Activated T-cell treated with anti-CD3 and anti-CD28 coated beads, Interleukin-2, amount 50 U/mL, for 48 hours (primary cell): Measurements from ENCODE around the gene PCLO.
"Not testable (repeated sequence)": the region's sequence is repeated elsewhere in the genome, so short reads cannot be mapped to it uniquely, and the experiment has no call there.

ENCODE experiments used
- DNase-seq, 2 experiments: peaks; one replicate each; pipeline ENCODE4 v3.0.0-alpha.2; 2020

The PCLO gene

DNA sequence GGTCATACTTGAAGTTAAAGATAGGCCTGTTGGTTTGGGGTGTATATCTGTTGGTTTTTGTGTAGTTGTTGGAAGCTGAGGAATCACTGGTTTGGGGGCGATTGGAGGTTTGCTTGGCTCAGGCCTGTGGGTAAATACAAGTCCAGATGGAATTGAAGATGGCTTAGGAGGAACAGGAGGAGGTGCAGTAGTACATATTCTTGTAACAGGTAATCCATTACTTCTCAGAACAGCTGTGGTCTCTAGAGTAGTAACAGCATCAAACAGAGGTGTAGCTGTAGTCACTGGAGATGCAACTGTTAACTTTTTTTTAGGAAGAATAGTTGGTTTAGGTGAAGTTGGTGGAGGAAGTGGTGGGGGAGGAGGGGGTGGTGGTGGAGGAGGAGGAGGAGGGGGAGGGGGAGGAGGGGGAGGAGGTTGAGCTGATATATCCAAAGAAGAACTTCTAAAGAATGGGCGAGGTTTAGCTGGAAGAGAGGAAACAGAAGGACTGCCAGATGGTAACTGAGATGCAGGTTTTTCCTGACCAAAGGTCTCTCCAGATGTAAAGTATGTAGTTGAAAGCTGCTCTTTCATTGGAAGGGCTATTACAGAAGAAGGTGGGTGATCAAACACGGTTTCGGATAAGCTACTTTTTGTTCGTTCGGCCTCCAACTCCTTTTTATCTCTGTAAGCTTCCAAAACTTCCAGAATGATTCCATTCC is 209.2 kb downstream of the PCLO start:
- DNase-seq, result no peak

DNA sequence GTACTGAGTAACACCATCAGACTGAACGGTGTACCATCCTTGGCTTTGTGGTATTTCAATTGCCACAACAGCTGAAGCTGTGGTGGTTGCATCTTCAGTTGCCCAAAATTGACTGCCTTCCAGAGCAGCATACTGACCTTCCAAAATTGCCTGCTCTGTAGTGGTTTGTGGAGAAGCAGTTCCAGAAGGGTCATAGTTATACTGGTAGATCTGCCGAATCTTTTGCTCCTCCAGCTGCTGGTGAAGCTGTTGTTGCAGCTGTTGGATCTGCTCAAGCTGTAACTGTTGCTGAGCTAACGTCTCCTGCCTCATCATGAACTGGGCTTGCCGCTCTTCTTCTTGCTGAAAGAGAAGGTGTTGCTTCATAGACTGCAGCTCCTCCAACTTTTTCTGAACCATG is 212.2 kb downstream of the PCLO start:
- no peak for DNase-seq

DNA sequence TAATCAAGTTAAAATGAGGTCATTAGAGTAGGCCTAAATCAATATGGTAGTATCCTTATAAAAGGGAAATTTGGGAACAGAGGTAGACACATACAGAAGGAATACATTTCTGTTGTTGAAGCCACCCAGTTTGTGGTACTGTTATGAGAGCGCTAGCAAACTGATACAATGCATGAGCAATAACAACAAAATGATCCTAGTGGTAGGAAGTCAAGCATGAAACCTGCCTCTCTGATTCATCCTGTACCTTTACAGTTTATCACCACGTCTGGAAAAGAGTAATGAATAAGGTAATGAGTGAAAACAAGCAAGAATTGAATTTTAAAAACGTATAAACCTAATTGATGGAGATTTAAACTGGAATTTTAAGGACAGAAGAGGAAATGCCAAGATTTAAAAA is 217.2 kb downstream of the PCLO start:
- no peak for DNase-seq

DNA sequence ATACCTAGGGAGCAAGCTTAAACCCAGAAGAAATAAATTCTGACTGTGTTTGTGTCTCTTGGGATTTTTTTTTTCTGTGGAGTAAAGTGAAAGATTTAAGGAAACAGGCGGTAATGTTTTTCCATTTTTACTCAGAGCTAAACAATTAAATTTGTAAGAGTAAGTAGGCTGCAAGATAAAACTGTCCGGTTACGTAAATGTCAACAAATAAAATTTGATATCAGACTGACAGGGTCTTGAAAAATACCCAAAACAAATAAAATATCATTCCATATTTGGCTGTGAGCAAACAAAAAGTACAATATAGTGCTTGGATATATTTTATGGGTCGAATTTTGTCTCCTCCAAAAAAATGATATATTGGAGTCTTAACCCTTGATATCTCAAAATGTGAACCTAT is 217.6 kb downstream of the PCLO start:
- DNase-seq, result no peak

DNA sequence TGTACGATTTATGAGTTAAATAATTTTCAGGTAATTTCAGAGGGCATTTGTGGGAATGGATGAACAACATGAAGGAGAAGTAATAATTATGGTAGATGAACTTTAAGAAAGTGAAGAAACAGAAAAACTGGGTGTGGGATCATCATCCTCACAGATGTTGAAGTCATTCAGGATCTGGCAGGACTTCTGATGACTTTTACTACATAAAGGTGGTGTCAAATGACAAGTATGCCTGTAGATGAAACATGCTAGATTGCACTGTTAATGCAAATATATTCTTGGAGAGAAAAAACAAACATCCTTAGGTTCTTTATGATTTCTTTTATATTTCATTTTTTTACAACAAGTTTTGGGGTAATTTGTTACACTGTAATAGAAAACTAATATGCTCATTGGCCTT is 230.2 kb downstream of the PCLO start:
- DNase-seq, result no peak

DNA sequence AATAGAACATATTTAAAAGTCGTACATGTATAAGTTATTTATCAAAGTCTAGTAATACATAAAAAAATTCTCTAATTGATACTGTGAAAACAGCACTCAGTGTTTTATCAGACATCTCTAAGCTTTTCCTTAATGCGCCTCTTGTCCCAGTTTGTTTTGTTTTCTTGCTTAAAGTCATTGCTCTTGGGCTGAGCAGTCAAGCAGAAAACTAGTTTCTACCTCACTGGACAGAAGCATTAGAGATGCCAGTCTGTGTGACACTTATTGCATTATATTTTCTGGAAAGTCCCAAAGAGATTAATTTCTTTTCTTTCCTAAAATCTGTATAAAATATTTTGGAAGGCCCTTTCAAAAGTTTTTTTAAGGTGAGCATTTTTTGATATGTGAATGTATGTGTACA is 236.2 kb downstream of the PCLO start:
- DNase-seq, result no peak

DNA sequence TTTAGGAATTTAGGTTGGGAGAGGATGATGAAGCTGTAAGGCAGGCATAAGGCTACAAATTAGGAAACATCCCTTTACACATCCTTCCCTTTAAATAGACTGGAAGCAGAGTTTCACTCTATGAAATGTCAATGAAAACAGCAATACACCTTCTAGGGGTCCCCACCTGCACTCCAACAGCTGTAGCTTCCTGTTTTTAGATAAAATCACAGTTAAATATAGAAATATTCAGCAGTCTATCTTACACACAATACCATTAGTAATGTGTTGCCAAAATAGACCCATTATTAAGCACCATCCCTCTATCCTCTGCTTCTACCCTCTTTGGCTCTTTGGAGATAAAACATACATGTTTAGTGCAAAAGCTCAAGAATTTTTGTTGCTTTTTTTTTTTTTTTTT is 237.4 kb downstream of the PCLO start:
- DNase-seq, result no peak

DNA sequence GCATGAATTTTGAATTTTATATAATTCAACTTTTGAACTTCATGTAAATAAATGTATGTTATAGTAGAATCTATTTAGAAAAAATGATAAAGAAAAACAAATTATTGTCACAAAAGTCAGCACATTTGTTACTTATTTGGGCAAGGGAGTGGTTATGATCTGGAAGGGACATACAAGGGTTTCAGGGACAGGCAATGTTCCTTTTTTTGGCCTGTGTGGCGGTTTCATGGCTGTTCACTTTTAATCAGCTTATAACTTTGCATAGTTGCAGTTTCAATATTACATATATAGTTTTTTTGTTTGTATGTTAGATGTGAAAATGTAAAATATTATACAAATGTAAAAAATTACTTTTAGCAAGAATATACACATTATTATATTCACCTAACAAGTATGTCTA is 256.2 kb downstream of the PCLO start:
- DNase-seq, result no peak

DNA sequence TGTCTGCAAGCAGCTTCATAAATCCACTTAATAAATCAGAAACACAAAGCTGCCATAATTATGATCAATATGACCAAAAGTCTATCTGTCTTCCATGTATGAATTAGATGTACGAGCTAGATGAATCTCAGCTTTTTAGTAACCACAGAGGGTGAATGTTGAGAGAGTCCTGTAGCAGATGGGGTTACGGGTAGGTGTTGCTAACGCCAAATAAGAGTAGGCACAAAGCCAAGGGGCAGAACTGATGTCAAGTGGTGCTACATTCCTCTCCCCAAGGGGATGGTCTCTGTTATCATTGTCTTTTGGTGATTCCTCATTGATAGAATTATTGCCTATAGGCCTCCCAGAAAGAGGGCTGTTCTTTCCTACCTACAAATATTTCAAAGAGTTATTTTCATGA is 257.8 kb downstream of the PCLO start:
- DNase-seq, result no peak

DNA sequence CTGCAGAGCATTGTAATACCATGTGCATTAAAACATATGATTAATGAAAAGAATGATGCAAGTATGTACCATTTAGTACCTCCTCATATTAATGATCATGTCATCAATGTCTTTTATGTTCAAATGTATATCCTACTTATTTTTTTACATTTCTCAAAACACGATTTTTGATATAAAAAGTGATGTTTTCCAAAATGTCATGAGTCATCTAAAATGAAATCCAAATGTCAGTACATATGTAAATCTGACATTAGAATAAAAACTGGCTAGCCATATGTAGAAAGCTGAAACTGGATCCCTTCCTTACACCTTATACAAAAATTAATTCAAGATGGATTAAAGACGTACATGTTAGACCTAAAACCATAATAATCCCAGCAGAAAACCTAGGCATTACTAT is 261.6 kb downstream of the PCLO start:
- not testable (repeated sequence) for DNase-seq

DNA sequence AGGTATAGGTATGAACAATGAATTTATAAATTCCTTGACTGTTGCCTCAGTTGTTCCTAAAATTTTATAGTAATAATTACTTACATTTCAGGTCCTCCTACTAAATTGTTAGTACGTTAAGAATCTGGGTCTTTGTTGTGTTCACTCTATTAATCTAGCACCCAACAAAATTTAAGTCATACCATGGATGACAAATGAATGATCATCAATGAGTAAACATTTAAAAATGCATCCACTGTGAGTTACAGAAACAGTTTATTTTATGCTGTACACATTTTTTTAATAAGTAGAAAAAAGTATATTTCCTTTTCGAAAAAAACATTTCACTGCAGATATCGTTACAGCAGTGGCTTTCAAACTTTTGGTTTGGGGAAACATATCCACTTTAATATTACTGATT is 265.2 kb downstream of the PCLO start:
- no peak for DNase-seq

DNA sequence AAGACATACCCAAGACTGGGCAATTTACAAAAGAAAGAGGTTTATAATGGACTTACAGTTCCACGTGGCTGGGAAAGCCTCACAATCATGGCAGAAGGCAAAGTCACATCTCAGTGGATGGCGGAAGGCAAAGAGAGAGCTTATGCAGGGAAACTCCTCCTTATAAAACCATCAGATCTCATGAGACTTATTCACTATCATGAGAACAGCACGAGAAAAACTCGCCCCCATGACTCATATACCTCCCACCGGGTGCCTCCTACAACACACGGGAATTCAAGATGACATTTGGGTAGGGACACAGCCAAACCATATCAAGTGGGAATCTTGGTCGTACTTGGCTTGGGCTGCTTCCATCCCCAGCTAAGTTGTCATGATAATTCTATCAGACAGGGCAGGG is 268.3 kb downstream of the PCLO start:
- not testable (repeated sequence) for DNase-seq

DNA sequence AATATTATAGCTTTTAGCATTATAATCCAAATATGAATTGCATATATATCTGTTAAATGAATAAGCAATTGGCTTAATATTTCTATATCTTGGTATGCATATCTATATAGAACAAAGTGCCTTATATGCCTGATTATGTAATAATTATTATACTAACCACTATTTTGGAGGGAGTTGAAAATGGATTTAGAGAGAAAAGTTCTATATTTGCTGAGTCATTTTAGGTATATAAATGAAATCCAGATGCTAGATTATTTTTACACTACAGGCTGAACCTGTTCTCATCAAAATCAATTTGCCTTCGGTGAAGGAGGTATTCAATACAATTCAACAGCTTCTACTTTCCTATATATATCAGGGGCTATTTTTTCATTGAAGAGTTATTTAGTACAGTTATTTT is 276.4 kb downstream of the PCLO start:
- no peak for DNase-seq

DNA sequence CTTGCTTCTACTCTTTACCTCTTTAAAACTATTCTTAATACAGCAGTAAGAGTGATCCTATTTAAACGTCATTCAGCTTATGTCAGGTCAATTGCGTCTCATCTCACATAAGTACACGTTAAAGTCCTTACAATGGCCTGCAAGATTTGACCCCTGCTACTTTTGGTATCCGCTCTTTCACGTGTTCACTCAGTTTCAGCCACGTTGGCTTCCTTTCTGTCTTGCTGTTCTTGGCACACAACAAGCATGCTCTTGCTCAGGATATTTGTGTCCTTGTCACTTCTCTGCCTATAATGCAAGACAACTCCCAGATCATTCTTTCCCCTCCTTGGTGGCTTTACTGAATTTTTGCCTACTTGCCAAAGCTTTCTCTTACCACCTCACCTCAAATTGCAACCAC is 296.8 kb downstream of the PCLO start:
- DNase-seq, result no peak

DNA sequence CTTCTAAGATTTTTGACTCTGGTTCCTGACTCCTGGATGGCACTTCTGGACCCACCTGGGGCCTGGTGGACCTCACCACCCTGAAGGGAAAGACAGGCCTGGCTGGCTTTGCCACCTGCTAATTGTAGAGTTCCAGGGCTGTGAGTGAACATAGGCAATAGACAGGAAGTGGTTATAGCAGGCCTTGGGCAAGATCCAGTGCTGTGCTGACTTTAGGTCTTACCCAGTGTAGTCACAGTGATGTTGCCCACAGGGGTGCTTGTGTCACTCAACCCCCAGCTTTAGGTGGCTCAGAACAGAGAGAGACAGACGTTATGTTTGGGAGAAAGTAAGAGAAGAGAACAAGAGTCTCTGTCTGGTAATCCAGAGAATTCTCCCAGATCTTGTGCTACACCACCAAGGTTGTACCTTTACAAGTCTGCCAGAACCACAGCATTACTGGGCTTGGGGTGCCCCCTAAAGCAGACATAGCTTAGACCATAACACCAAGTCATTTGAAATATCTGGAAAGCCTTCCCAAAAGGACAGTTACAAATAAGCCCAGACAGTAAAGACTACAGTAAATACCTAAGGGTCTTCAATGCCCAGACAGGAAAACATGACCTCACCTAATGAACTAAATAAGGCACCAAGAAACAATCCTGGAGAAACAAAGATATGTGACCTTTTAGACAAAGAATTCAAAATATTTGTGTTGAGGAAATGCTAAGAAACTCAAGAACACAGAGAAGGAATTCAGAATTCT is 303.4 kb downstream of the PCLO start:
- no peak for DNase-seq

DNA sequence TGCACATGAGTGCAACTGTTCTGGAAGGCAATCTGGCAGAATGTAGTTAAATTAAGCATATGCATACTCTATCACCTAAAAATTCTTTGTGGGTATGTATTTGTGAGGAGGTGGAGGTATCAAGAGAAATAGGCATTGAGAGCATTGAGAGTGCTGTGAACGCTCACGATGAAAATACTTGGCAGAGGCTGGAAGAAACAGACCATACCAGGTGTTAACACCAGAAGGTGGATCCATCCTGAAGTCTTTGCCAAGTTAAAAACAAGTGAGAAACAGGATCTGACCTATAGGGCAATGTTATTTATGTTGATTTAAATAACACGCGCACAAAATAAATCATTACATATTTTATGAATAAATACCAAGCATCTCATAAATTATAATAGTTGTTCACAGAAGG is 311.6 kb downstream of the PCLO start:
- no peak for DNase-seq

DNA sequence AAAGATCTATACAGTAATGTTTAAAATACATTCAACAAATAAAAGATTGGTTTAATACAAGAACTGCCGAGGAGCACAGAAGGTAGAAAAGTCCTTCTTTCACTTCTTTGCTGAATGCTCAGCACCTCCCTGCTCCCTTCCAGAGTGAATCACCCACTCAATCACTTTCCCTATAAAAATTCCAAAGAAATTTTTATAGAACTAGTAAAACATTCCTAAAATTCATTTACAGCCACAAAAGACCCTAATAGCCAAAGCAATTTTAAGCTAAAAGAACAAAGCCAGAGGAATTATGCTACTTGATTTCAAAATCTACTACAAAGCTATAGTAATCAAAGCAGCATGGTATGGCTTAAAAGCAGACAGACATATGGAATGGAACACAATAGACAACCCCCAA is 320.9 kb downstream of the PCLO start:
- no peak for DNase-seq

DNA sequence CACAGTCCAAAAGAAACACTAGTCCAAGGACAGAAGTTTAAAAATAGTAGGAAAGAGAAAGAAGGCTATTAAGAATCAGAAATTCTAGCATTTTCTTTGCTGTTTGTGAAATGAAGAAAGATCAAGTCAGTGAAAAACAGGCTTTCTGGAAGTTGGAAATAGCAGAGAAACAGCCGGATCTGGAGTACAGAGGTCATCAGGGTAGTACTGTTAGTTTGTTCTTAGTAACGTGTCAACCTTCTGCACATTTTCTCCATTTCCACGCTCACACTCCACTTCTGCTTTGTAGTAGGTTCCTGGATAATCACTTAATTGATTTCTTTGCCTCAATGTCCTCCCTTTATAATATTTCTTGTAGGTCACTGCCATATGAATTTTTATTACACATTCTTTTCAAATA is 322.6 kb downstream of the PCLO start:
- no peak for DNase-seq

DNA sequence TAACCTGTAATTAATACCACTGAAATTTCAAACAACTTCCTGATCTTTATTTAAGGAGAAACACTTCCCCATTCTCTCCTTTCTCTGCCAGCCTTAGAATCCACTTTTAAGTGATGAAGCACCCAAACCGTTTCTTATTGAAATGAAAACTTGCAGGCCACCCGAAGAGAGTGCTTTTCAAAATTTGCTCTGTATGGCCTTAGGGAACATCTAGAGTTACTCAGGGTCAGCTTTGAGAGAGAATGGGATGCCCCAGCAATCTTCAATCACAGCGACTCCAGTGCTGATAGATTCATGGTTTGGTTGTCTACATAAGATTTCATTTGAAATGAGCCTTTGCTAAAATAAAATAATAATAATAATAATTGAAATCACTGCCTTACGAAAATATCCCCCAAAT is 323.1 kb downstream of the PCLO start:
- DNase-seq, result no peak

DNA sequence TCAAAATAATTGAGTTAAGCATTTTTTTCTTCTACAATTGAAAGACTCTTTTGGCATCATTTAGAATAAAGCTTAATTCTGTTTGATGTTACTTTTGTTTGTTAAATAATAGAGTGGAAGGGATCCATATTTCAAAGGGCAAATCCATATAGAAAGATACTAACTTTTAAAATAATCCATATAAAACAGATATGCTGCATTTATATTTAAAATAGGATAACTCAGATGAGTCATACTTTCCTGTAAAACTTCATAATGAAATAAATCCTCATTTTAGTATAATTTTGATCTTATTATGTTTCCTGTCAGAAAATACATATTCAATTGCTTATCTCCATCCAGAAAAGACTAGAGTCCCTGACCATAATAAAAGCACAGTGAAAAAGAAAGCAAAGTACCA is 323.6 kb downstream of the PCLO start:
- no peak for DNase-seq

DNA sequence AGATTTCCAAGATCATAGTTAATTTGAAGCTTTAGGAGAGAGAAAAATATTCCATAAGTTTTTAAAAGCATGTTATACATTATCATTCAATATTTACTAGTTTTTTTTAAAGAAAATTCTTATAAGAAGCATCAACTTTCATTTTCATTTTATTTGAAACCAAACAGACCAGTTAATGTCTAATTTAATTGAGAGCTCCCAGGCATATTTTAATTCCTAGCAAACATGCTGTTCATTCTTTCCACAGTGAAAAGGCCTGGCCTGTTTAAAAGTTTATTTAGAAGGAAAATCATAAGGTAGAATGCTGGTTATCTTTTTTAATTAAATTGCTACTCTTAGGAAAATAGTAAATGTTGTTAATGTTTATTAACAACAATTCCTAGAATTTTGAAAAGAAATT is 324.4 kb downstream of the PCLO start:
- no peak for DNase-seq

DNA sequence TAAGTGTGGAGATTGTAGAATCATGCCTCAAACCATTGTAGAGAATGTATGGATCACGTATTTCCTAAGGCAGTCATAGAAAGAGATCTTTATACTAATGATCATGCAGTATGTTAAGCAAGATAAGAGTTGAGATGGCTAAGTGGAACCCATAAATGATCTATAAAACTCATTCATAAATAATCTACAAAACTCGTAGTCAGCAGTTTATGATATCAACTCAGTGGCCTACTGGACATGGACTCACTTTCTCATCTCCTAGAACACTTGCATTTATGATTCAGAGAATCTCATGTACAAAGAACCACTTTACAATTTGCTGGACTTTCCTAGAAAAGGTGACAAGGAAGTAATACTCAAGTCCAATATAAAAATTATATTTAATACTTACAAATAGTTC is 339.6 kb downstream of the PCLO start:
- DNase-seq, result no peak

DNA sequence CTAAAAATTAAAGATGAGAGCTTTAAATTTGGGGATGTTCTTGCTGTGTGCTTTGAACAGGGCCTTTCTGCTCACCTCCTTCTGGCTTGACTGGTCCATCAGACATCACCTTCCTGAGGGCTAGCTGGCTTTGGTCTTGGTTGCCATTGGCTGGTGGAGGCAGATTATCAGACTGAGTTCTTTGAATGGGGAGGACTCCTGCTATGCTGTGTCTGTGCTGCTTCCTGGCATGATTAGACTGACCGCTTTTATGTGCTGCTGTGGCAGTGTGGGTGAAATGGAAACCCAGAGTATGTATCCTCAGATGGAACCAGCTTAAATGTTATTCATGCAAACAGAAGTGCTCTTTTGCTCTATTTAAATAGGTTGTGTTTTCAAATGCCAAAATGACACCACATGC is 341.6 kb downstream of the PCLO start:
- no peak for DNase-seq

DNA sequence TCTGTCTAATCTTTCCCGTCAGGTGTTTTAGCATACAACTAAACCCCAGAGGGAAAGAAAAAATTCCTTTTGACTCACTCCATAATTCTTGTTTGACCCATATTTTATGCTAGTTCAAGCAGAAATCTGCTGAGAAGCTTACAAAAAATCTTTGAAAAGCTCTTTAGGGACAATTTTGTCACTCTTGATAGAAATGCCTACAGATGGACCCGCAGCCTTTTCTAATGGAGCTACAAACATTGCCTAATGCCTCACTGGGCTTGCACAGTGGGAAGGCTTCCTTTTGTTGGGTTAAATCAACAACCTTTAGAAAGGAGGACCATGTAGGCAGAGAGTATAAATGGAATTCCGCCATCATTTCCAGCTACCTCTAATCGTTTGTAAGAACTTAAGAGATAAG is 344.5 kb downstream of the PCLO start:
- no peak for DNase-seq

DNA sequence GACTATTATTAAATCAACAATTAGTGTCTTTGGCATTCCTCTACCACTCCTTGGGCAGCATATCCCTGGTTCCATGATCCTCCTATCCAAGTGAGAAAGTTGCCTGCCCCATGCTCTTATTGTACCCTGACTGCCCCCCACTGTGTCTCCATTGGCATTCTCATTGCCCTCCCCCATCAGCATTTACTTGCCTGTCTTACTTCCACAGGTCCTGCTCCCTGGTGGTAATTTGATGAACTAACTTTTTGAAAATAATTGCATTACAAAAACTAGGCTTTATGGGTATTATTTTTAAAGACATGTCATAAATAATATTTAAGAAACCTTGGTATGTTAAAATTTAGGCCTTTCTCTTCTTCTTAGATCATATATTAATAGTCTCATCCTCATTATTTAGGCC is 346.4 kb downstream of the PCLO start:
- DNase-seq, result no peak
